ENCODE data around the gene EPB41L4A. TPM values are rescaled to one million over a fixed set of nuclear protein-coding genes. Genes with fewer than 3 reads are reported as not detected.

EPB41L4A gene
- total RNA-seq, 1 donor from 2014 or later = 2.7 TPM

GRCh38 chr5:112138526-112138925, 280.6 kb downstream of the EPB41L4A start:
- TF ChIP-seq CTCF (IDR thresholded peaks at IDR 0.05) = no peak
- Mint-ChIP-seq H3K27ac (ENCODE audit: unreplicated experiment) (no peak overlapping the region), H3K36me3 (ENCODE audit: unreplicated experiment) (no peaks in the 10 kb centered on the region), H3K9me3 (ENCODE audit: unreplicated experiment) (no peaks in the 10 kb centered on the region), H3K4me3 (ENCODE audit: unreplicated experiment) (no peak overlapping the region), H3K27me3 (ENCODE audit: unreplicated experiment) (no peaks in the 10 kb centered on the region), H3K4me1 (ENCODE audit: unreplicated experiment) (peaks cover 10% of the 10 kb centered on the region)
- DNase-seq (ENCODE audit: extremely low spot score, unreplicated experiment) = no peak

- peaks cover 6% of the 10 kb centered on the region for H3K4me1 Mint-ChIP-seq (ENCODE audit: unreplicated experiment)
- H3K27me3 Mint-ChIP-seq (ENCODE audit: unreplicated experiment) = no peaks in the 10 kb centered on the region
- no peak overlapping the region for H3K27ac Mint-ChIP-seq (ENCODE audit: unreplicated experiment)
- no peak overlapping the region for H3K4me3 Mint-ChIP-seq (ENCODE audit: unreplicated experiment)
- no peaks in the 10 kb centered on the region for H3K36me3 Mint-ChIP-seq (ENCODE audit: unreplicated experiment)
- DNase-seq (ENCODE audit: extremely low spot score, unreplicated experiment) = no peak
- no peak for TF ChIP-seq CTCF (IDR thresholded peaks at IDR 0.05)
- H3K9me3 Mint-ChIP-seq (ENCODE audit: unreplicated experiment) = no peaks in the 10 kb centered on the region
Measured at GRCh38 chr5:112136773-112137172, 282.3 kb downstream of the EPB41L4A start.

GRCh38 chr5:112127861-112128260, 291.2 kb downstream of the EPB41L4A start:
- no peak for DNase-seq (ENCODE audit: extremely low spot score, unreplicated experiment)
- no peaks in the 10 kb centered on the region for H3K9me3 Mint-ChIP-seq (ENCODE audit: unreplicated experiment)
- no peak for TF ChIP-seq CTCF (IDR thresholded peaks at IDR 0.05)
- H3K4me1 Mint-ChIP-seq (ENCODE audit: unreplicated experiment) = peaks cover 3% of the 10 kb centered on the region
- H3K36me3 Mint-ChIP-seq (ENCODE audit: unreplicated experiment) = no peaks in the 10 kb centered on the region
- no peaks in the 10 kb centered on the region for H3K27me3 Mint-ChIP-seq (ENCODE audit: unreplicated experiment)
- no peak overlapping the region for H3K27ac Mint-ChIP-seq (ENCODE audit: unreplicated experiment)
- H3K4me3 Mint-ChIP-seq (ENCODE audit: unreplicated experiment) = no peak overlapping the region

- Mint-ChIP-seq H3K27ac (ENCODE audit: unreplicated experiment) (no peak overlapping the region), H3K9me3 (ENCODE audit: unreplicated experiment) (no peaks in the 10 kb centered on the region), H3K36me3 (ENCODE audit: unreplicated experiment) (no peaks in the 10 kb centered on the region), H3K4me3 (ENCODE audit: unreplicated experiment) (no peak overlapping the region), H3K27me3 (ENCODE audit: unreplicated experiment) (no peaks in the 10 kb centered on the region), H3K4me1 (ENCODE audit: unreplicated experiment) (peaks cover 3% of the 10 kb centered on the region)
- no peak for TF ChIP-seq CTCF (IDR thresholded peaks at IDR 0.05)
- no peak for DNase-seq (ENCODE audit: extremely low spot score, unreplicated experiment)
Measured at GRCh38 chr5:112126982-112127381, 292.1 kb downstream of the EPB41L4A start.

DNA sequence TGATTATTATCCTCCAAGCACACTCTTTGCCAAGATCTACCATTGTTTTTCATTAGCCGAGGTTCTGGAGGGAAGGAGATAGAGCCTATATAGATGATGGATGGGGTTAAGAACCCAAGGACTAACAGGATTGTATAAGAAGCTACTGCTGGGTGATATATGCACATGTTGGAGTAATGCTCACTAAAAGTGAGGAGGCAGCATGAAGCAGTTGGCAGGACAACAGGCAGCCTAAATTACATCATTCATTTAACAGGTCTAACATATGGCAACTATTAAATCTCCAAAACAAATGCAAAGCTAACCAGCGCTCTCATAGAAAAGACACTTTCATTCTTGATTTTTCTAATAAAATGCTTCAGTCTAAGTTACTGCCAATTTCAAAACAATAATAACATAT, 293.2 kb downstream of the EPB41L4A start:
- TF ChIP-seq CTCF (IDR thresholded peaks at IDR 0.05) = no peak
- H3K4me1 Mint-ChIP-seq (ENCODE audit: unreplicated experiment) = peaks cover 3% of the 10 kb centered on the region

More for the DNA sequence above, 293.2 kb downstream of the EPB41L4A start:
- H3K4me3 Mint-ChIP-seq (ENCODE audit: unreplicated experiment) = no peak overlapping the region
- no peak for DNase-seq (ENCODE audit: extremely low spot score, unreplicated experiment)
- H3K9me3 Mint-ChIP-seq (ENCODE audit: unreplicated experiment) = peaks cover 7% of the 10 kb centered on the region
- H3K27me3 Mint-ChIP-seq (ENCODE audit: unreplicated experiment) = no peaks in the 10 kb centered on the region
- H3K36me3 Mint-ChIP-seq (ENCODE audit: unreplicated experiment) = no peaks in the 10 kb centered on the region
- no peak overlapping the region for H3K27ac Mint-ChIP-seq (ENCODE audit: unreplicated experiment)

All from osteocyte (in vitro differentiated cells).